ENCODE measurements around the gene MYL11.

MYL11 gene

GRCh38 chr16:30382111-30382881 lies 7.7 kb downstream of the MYL11 start, which contains the start of gene SEPTIN1:
SEPTIN1 (minus strand) TSS chr16:30382561; CDS start chr16:30382542, 19 bp downstream.
- TF ChIP-seq TSHZ2 (CRISPR knock-in tag; IDR thresholded peaks at IDR 0.05) = no peak
- no peak for TF ChIP-seq ZFP3 (CRISPR knock-in tag; IDR thresholded peaks at IDR 0.05)
- TF ChIP-seq BACH2 (CRISPR knock-in tag; IDR thresholded peaks at IDR 0.05; ENCODE audit: borderline replicate concordance) = no peak
- no peak for TF ChIP-seq ZNF565 (CRISPR knock-in tag; conservative IDR thresholded peaks at IDR 0.05; ENCODE audit: low read depth)
- no peak for TF ChIP-seq TCF4 (CRISPR knock-in tag; IDR thresholded peaks at IDR 0.05; ENCODE audit: borderline replicate concordance)
- TF ChIP-seq ISL1 (CRISPR knock-in tag; IDR thresholded peaks at IDR 0.05) = no peak
- TF ChIP-seq ZNF70 (CRISPR knock-in tag; IDR thresholded peaks at IDR 0.05) = no peak
- no peak for TF ChIP-seq GLIS3 (CRISPR knock-in tag; IDR thresholded peaks at IDR 0.05)
- TF ChIP-seq TOX (CRISPR knock-in tag; IDR thresholded peaks at IDR 0.05; ENCODE audit: borderline replicate concordance) = no peak
- no peak for TF ChIP-seq SNAI2 (CRISPR knock-in tag; IDR thresholded peaks at IDR 0.05)
- no peak for ATAC-seq

GRCh38 chr16:30383521-30383920 lies 8.9 kb downstream of the MYL11 start:
- TF ChIP-seq CSDC2 (CRISPR knock-in tag; IDR thresholded peaks at IDR 0.05) = no peak
- no peak for TF ChIP-seq ISL1 (CRISPR knock-in tag; IDR thresholded peaks at IDR 0.05)
- no peak for TF ChIP-seq ZNF70 (CRISPR knock-in tag; IDR thresholded peaks at IDR 0.05)
- no peak for TF ChIP-seq RARB (CRISPR knock-in tag; IDR thresholded peaks at IDR 0.05)
- no peak for TF ChIP-seq ESRRG (CRISPR knock-in tag; IDR thresholded peaks at IDR 0.05)
- TF ChIP-seq ZC3H10 (CRISPR knock-in tag; IDR thresholded peaks at IDR 0.05) = no peak
- TF ChIP-seq POU6F1 (CRISPR knock-in tag; IDR thresholded peaks at IDR 0.05; ENCODE audit: borderline replicate concordance, low read depth) = no peak
- no peak for TF ChIP-seq ZFP30 (CRISPR knock-in tag; IDR thresholded peaks at IDR 0.05)
- TF ChIP-seq ZFP3 (CRISPR knock-in tag; IDR thresholded peaks at IDR 0.05) = no peak
- no peak for TF ChIP-seq PPARA (CRISPR knock-in tag; IDR thresholded peaks at IDR 0.05; ENCODE audit: borderline replicate concordance)
- no peak for TF ChIP-seq ZNF565 (CRISPR knock-in tag; conservative IDR thresholded peaks at IDR 0.05; ENCODE audit: low read depth)
- TF ChIP-seq CSRNP3 (CRISPR knock-in tag; IDR thresholded peaks at IDR 0.05) = no peak
- no peak for TF ChIP-seq TOX (CRISPR knock-in tag; IDR thresholded peaks at IDR 0.05; ENCODE audit: borderline replicate concordance)
- TF ChIP-seq CREB5 (CRISPR knock-in tag; IDR thresholded peaks at IDR 0.05; ENCODE audit: low read depth) = no peak
- no peak for TF ChIP-seq ARNTL (CRISPR knock-in tag; IDR thresholded peaks at IDR 0.05; ENCODE audit: borderline replicate concordance, low read depth)
- TF ChIP-seq TCF4 (CRISPR knock-in tag; IDR thresholded peaks at IDR 0.05; ENCODE audit: borderline replicate concordance) = no peak
- ATAC-seq = no peak

- TF ChIP-seq ARNTL (CRISPR knock-in tag; IDR thresholded peaks at IDR 0.05; ENCODE audit: borderline replicate concordance, low read depth) = no peak
- no peak for TF ChIP-seq ZC3H10 (CRISPR knock-in tag; IDR thresholded peaks at IDR 0.05)
- no peak for TF ChIP-seq ZNF70 (CRISPR knock-in tag; IDR thresholded peaks at IDR 0.05)
- ATAC-seq = peak; percentile 51
These were observed 20.1 kb downstream of the MYL11 start for GRCh38 chr16:30394592-30395154.
